Measurements from ENCODE around the gene CDIPT.
"Not testable (repeated sequence)": the region's sequence is repeated elsewhere in the genome, so short reads cannot be mapped to it uniquely, and the experiment has no call there.

CDIPT gene

DNA sequence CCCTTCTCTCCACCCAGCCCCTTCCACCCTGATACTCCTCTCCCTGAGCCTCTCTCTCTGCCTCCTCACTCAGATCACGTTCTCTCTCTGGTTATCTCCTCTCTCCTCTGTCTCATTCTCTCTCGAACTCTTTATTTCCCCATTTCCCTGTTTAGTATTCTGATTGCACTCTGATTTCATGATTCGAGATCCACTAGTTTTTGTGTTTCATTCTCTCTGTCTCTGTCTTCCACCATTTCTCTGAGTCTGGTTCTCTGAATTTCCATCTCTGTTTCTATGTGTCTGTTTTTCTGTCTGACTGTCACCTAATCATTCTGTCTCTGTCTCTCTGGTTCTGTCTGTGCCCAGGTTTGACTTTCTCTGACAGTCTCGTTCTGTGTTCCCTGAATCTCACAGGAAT is 34.3 kb upstream of the CDIPT start:
- no peak for DNase-seq

- DNase-seq, result no peak
These were observed 33.8 kb upstream of the CDIPT start for GRCh38 chr16:29896841-29897240.

- DNase-seq, result peak in 1 of 51 donors; percentile 28
These were observed 31.3 kb upstream of the CDIPT start for GRCh38 chr16:29894352-29894751.

DNA sequence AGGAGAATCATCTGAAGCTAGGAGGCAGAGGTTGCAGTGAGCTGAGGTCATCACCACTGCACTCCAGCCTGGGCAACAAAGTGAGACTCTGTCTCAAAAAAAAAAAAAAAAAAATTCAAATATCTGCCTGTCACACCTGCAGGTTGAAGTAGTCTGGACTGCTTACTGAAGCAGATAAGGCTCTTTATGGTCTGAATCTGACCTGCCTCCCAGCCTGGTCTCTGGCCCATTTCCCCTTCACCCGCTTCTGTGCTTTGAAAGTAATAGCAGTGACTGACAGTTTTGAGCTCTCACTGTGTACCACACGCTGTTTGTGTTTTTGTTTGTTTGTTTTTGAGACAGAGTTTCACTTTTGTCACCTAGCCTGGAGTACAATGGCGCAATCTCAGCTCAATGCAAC is 30.5 kb upstream of the CDIPT start:
- no peak for DNase-seq

- no peak for DNase-seq
These were observed 29.4 kb upstream of the CDIPT start for GRCh38 chr16:29892458-29892813.

DNA sequence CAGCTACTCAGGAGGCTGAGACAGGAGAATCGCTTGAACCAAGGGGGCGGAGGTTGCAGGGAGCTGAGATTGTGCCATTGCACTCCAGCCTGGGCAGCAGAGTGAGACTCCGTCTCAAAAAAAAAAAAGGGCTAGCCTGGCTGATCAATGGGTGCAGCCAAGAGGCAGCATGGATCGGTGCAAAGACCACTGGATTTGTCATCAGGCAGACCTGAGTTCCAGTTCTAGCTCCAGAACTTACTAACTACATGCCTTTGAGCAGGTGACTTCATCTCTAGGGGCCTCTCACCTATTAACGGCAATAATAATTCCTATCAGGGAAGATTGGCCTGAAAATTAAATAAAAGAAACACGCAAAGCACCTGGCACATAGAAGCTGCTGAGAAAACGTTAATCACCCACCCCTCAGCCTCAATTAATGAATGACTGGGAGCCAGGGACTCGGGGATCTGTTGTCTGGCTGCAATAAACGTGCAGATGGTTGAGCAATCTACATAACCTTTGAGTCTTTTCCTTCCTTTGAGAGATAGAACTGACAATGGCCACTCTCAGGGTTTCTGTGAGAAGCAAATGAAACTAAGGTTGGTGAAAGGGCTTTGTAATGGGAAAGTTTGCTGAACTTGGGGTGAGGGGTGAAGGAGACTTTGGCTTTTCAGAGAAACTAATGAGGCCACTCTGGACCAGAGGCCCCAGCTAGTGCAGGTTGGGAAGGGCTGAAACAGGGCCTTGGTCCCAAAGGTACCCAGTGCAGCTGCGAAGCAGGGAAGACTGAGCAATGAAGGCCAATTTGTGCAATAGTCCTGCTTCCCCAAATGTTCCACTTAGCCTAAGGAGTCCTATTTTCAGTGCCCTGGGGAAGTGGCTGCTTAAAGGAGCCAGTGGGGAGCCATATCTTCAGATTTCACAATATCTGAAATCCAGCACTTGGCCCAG is 28.8 kb upstream of the CDIPT start:
- no peak for DNase-seq

- not testable (repeated sequence) for DNase-seq
These were observed 26.3 kb upstream of the CDIPT start for GRCh38 chr16:29889372-29889771.

DNA sequence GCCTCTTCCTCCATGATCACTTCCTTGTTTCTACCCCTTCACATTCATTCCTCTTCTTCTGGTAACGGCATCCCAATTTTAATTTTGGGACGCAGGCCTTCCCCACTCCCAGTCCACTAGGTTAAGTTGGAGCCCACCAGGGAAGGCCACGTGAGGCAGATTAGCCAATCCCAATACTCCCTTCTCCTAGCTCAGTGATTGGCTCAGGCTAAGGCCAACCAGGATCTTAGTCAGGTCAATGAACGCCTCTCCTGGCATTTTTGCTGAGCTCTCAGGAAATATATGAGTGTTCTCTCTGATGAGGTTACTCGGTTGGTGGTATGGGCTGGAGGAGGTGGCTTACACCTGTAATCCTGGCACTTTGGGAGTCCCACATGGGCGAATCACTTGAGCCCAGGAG is 21.0 kb upstream of the CDIPT start:
- DNase-seq, result no peak

GRCh38 chr16:29881050-29881449 is 18.0 kb upstream of the CDIPT start:
- DNase-seq, result no peak

DNA sequence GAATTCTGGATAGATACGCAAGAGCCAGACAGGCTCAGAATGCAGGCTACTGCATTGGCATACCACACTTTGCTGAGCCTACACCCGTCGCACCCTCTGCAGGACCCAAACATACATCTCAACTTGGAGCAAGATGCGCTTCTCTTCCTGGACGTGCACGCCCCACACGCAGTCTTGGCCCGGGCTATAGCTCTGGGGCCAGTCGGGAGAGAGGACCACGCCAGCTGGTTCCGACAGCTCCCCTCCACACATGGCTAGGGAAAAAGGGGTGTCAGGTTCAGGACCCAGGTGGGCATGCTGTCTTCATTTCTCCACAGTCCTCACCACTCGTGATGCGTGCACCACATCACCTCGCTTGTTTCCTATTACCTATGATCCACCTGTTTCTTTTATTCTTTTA is 15.1 kb upstream of the CDIPT start:
- DNase-seq, result no peak

- peak in 8 of 51 donors; percentile 9 to 51 (median 24) for DNase-seq
These were observed 14.4 kb upstream of the CDIPT start for GRCh38 chr16:29877266-29877961.

- no peak for DNase-seq
These were observed 13.7 kb upstream of the CDIPT start for GRCh38 chr16:29876594-29877249.

- DNase-seq, result no peak
These were observed 13.2 kb upstream of the CDIPT start for GRCh38 chr16:29876217-29876593.

- DNase-seq, result no peak
These were observed 12.2 kb upstream of the CDIPT start for GRCh38 chr16:29875206-29875605.

DNA sequence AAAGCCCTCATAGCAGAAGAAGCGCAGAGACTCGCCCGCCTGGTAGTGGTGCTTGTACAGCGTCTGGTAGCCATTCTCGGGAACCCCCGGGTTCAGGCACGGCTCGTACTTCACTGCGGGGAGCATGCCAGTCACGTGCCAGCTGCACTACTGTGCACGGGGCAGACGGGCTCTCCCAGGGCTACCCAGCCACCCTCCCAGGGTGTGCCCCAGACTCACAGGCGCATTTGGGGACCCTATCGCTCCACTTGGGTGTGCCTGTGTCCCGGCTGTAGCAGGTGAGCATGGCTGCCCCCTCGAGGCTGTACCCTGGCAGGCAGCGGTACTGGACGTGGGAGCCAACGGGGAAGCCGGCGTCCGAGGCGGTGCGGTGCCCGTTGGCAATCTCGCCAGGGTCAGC is 10.3 kb upstream of the CDIPT start:
- no peak for DNase-seq

- DNase-seq, result no peak
These were observed 9.0 kb upstream of the CDIPT start for GRCh38 chr16:29871822-29872546.

DNA sequence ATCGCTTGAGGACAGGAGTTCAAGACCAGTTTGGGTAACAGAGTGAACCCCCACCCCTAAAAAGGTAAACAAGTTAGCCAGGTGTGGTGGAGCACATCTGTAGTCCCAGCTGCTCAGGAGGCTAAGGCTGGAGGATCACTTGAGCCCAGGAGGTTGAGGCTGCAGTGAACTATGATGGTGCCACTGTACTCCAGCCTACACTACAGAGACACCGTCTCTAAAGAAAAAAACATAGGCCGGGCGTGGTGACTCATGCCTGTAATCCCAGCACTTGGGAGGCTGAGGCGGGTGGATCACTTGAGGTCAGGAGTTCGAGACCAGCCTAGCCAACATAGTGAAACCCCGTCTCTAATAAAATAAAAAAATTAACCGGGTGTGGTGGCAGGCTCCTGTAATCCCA is 6.0 kb upstream of the CDIPT start:
- DNase-seq, result not testable (repeated sequence)

- no peak for DNase-seq
These were observed 5.5 kb upstream of the CDIPT start for GRCh38 chr16:29868396-29869009.

DNA sequence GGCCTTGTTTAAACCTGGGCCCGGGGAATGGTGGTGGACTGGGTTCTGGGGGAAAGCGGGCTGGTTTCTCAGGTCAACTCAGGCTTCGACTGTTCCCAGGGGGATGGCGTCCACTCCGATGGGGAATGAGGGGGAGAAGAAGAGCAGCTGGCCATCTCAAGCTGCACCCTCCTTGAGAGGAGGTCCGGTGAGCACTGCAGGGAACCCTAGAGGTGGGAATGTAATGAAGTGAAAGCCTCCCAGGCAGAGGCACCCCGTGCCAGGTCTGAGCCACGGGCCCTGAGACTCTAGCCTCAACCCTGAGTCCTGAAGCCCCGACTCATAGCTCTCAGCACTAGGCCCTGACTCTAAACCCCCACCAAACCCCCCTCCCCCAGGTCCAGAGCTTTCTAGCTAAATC is 1.2 kb upstream of the CDIPT start:
- DNase-seq, result no peak

- DNase-seq, result peak in 1 of 51 donors; percentile 39
These were observed 601 bp upstream of the CDIPT start for GRCh38 chr16:29863669-29863984.

DNA sequence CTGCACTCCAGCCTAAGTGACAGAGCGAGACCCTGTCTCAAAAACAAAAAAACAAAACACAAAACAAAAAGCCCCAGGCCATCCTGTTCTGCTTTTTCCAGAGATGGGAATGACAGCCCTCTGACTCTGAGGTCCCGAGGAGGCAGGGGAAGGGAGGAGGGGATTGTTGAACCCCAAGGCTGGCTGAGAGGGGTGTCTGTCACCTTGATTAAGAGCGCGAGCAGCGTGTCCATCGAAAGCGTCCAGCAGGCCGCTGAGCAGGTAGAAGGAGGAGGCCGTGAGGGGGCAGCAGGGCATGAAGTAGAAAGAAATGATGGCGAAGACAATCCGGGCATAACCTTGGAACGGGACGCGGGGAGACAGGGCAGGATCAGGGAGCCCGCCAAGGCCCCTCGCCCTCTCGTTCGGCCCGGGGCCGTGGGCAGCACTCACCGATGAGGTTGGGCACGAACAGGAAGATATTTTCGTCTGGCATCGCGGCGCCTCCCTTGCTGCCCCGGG is 593 bp downstream of the CDIPT start:
- peak in 22 of 51 donors; percentile 9 to 63 (median 33) for DNase-seq

Measured in hypothalamus (tissue), 51 donors.